Measurements from ENCODE around the gene STXBP6. TPM values are rescaled to one million over a fixed set of nuclear protein-coding genes. Genes with fewer than 3 reads are reported as not detected.

The STXBP6 gene
- total and polyA plus RNA-seq, 2 of the 13 experiments (the other 11 are each of a cell fraction or from before 2014, with no cell fraction given), result 35.3 to 42.8 TPM

- TF ChIP-seq CCDC6 (CRISPR knock-in tag; IDR thresholded peaks at IDR 0.05) (no peak), HNF4A (CRISPR knock-in tag; IDR thresholded peaks at IDR 0.05) (peak; percentile 100), ZNF326 (CRISPR knock-in tag; IDR thresholded peaks at IDR 0.05; ENCODE audit: borderline replicate concordance) (no peak), FOXK2 (IDR thresholded peaks at IDR 0.05) (no peak), MEIS2 (CRISPR knock-in tag; IDR thresholded peaks at IDR 0.05) (peak; percentile 68; the same call in 1 of the 2 replicates), ARID5B (CRISPR knock-in tag; IDR thresholded peaks at IDR 0.05) (peak; percentile 96), BRF2 (CRISPR knock-in tag; IDR thresholded peaks at IDR 0.05) (no peak; the same call in 1 of the 2 replicates), RORA (CRISPR knock-in tag; IDR thresholded peaks at IDR 0.05) (peak; percentile 97), MAFG (CRISPR knock-in tag; IDR thresholded peaks at IDR 0.05) (no peak), IRX3 (CRISPR knock-in tag; IDR thresholded peaks at IDR 0.05; ENCODE audit: borderline replicate concordance, low read depth) (no peak), ZGPAT (CRISPR knock-in tag; IDR thresholded peaks at IDR 0.05) (peak; percentile 97), ZNF260 (CRISPR knock-in tag; IDR thresholded peaks at IDR 0.05; ENCODE audit: borderline replicate concordance, low read depth) (no peak), HNRNPUL1 (IDR thresholded peaks at IDR 0.05; ENCODE audit: low read depth, low read length) (peak; percentile 37), ATF1 (CRISPR knock-in tag; IDR thresholded peaks at IDR 0.05) (peak; percentile 63; the same call in 1 of the 2 replicates), ZFP82 (CRISPR knock-in tag; IDR thresholded peaks at IDR 0.05; ENCODE audit: borderline replicate concordance) (0 out of 2 replicates have a peak, but pooled peaks have one; percentile 88), ZFYVE20 (CRISPR knock-in tag; IDR thresholded peaks at IDR 0.05; ENCODE audit: borderline replicate concordance, low read depth) (no peak), ARID3A (IDR thresholded peaks at IDR 0.05; ENCODE audit: low read depth, low read length) (peak; percentile 97; the same call in 1 of the 2 replicates), NR2F2 (IDR thresholded peaks at IDR 0.05; ENCODE audit: borderline replicate concordance, low read depth) (peak; percentile 76), THAP8 (CRISPR knock-in tag; IDR thresholded peaks at IDR 0.05; ENCODE audit: borderline replicate concordance) (no peak), MIER2 (CRISPR knock-in tag; IDR thresholded peaks at IDR 0.05) (no peak; the same call in 1 of the 2 replicates), TBX2 (CRISPR knock-in tag; IDR thresholded peaks at IDR 0.05; ENCODE audit: borderline replicate concordance) (no peak), ZNF746 (CRISPR knock-in tag; IDR thresholded peaks at IDR 0.05) (no peak)
Measured at GRCh38 chr14:24839617-24840203, 210.2 kb downstream of the STXBP6 start (continued).

Measured in HepG2 (cell line).